Mammary epithelial cell (primary cell): ENCODE results near the gene TRABD2B.

Experiments used
- EZH2 ChIP-seq: IDR thresholded peaks from 2 replicates; pipeline ENCODE4 v1.6.1; 2012; ENCODE audit warnings: low read length, inconsistent platforms, borderline replicate concordance
- TF ChIP-seq, protein P1 (sequence below), 2 donors: IDR thresholded peaks in 1 of 2; conservative IDR thresholded peaks in 1 of 2; 2 replicates each; pipeline ENCODE4 v1.5.1; 2011 to 2012; ENCODE audit warnings: inconsistent platforms in 2 of 2, low read length in 2 of 2, mild to moderate bottlenecking in 2 of 2, control low read depth in 1 of 2, low read depth in 1 of 2; ENCODE audit not compliant: insufficient read depth in 1 of 2; ENCODE audit errors: extremely low read depth in 1 of 2

DNA sequence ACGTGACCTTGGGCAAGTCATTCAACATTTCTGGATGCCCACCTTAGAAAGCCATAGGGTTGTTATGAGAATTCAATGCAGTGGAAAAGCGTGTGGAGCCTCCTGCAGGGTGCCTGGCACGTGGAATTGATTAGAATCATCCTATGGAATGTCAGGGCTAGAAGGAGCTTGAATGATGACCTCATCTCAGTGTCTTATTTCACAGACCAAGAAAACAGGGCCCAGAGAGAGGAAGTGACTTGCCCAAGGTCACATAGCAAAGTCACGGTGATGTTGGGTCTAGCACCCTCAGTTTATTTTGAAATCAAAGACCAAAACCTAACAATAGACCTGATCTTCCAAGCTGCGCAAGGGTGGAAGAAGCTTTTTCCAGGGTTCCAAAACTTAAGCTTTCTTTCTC is 6.0 kb downstream of the TRABD2B start:
- TF ChIP-seq, protein P1, sequence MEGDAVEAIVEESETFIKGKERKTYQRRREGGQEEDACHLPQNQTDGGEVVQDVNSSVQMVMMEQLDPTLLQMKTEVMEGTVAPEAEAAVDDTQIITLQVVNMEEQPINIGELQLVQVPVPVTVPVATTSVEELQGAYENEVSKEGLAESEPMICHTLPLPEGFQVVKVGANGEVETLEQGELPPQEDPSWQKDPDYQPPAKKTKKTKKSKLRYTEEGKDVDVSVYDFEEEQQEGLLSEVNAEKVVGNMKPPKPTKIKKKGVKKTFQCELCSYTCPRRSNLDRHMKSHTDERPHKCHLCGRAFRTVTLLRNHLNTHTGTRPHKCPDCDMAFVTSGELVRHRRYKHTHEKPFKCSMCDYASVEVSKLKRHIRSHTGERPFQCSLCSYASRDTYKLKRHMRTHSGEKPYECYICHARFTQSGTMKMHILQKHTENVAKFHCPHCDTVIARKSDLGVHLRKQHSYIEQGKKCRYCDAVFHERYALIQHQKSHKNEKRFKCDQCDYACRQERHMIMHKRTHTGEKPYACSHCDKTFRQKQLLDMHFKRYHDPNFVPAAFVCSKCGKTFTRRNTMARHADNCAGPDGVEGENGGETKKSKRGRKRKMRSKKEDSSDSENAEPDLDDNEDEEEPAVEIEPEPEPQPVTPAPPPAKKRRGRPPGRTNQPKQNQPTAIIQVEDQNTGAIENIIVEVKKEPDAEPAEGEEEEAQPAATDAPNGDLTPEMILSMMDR (conservative IDR thresholded peaks at IDR 0.05 in 1 of 2, IDR thresholded peaks at IDR 0.05 in 1 of 2; ENCODE audit: extremely low read depth in 1 of 2, insufficient read depth in 1 of 2, low read depth in 1 of 2, low read length in 2 of 2), result peak in 1 of 2 donors; percentile 28
- TF ChIP-seq EZH2, result no peak
